Measurements from ENCODE around the gene SLC15A4.

DNA sequence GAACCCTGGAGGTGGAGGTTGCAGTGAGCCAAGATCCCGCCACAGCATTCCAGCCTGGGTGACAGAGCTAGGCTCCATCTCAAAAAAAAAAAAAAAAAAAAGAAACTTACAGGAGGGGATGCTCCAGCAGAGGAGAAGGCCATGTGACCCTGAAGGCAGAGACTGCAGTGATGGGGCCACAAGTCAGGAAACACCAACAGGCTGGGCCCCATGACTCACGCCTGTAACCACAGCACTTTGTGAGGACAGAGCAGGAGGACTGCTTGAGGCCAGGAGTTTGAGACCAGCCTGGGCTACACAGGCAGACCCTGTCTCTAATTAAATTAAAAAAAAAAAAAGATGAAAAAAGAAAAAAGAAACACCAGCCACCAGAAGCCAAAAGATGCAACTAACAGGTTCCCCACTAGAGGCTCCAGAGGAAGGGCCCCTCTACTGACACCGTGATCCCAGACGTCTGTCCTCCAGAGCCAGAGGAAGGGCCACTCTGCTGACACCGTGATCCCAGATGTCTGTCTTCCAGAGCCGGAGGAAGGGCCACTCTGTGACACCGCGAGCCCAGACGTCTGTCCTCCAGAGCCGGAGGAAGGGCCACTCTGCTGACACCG, 20.4 kb upstream of the SLC15A4 start:
- TF ChIP-seq, protein P1, sequence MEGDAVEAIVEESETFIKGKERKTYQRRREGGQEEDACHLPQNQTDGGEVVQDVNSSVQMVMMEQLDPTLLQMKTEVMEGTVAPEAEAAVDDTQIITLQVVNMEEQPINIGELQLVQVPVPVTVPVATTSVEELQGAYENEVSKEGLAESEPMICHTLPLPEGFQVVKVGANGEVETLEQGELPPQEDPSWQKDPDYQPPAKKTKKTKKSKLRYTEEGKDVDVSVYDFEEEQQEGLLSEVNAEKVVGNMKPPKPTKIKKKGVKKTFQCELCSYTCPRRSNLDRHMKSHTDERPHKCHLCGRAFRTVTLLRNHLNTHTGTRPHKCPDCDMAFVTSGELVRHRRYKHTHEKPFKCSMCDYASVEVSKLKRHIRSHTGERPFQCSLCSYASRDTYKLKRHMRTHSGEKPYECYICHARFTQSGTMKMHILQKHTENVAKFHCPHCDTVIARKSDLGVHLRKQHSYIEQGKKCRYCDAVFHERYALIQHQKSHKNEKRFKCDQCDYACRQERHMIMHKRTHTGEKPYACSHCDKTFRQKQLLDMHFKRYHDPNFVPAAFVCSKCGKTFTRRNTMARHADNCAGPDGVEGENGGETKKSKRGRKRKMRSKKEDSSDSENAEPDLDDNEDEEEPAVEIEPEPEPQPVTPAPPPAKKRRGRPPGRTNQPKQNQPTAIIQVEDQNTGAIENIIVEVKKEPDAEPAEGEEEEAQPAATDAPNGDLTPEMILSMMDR (IDR thresholded peaks at IDR 0.05; ENCODE audit: low read length): no peak
- no peak for TF ChIP-seq EZH2 (optimal IDR thresholded peaks at IDR 0.05; ENCODE audit: low read depth, low read length)
